Epithelial cell of alveolus of lung (primary cell): ENCODE measurements around the gene RNMT. TPM values are rescaled to one million over a fixed set of nuclear protein-coding genes. Genes with fewer than 3 reads are reported as not detected.

Experiments used
- total RNA-seq: library from RNA; depleted of rRNA; stranded (reverse); fragments of >200 nt; gene quantifications from 2 replicates; pipeline ENCODE4 v1.2.1, GENCODE V29; 2015

Gene RNMT
- 18.7 and 22.7 TPM in 2 replicates for total RNA-seq

GRCh38 chr18:13726232-13726971, at the start of gene RNMT, which contains the start of gene FAM210A:
Gene RNMT (plus strand): TSS chr18:13726673. CDS start chr18:13731518, 4,845 bp downstream.
Gene FAM210A (minus strand): TSS chr18:13726558. CDS start chr18:13682077, 44,481 bp downstream.

Other genes with a start within 250 kb of the RNMT start
- 6.5 and 11.2 TPM in 2 replicates for gene FAM210A, start 115 bp upstream of the RNMT start, total RNA-seq
- not detected in 2 replicates for gene MC5R, start 97.5 kb downstream of the RNMT start, total RNA-seq
- gene MC2R, start 188.9 kb downstream of the RNMT start, total RNA-seq, result not detected in 2 replicates